Astrocyte of the cerebellum (primary cell): ENCODE data around the gene YIPF2.
"Not testable (repeated sequence)": the region's sequence is repeated elsewhere in the genome, so short reads cannot be mapped to it uniquely, and the experiment has no call there.

Experiments used
- DNase-seq: peaks from one replicate; pipeline ENCODE4 v3.0.0-alpha.2; 2011; ENCODE audit warnings: low read depth
- H3K4me3 ChIP-seq: 2 replicates; pipeline ENCODE4 v1.5.1; 2011; ENCODE audit warnings: mild to moderate bottlenecking, low read depth, low read length, moderate library complexity
- CTCF ChIP-seq: IDR thresholded peaks from 2 replicates; pipeline ENCODE4 v1.5.1; 2012; ENCODE audit warnings: low read length, low read depth, moderate library complexity, mild to moderate bottlenecking; ENCODE audit errors: missing control alignments
- in situ Hi-C: cut with HindIII; loops from 2 replicates; pipeline ENCODE4 v1.10.0; 2017; ENCODE audit warnings: low sequenced_read_pairs

The YIPF2 gene

DNA sequence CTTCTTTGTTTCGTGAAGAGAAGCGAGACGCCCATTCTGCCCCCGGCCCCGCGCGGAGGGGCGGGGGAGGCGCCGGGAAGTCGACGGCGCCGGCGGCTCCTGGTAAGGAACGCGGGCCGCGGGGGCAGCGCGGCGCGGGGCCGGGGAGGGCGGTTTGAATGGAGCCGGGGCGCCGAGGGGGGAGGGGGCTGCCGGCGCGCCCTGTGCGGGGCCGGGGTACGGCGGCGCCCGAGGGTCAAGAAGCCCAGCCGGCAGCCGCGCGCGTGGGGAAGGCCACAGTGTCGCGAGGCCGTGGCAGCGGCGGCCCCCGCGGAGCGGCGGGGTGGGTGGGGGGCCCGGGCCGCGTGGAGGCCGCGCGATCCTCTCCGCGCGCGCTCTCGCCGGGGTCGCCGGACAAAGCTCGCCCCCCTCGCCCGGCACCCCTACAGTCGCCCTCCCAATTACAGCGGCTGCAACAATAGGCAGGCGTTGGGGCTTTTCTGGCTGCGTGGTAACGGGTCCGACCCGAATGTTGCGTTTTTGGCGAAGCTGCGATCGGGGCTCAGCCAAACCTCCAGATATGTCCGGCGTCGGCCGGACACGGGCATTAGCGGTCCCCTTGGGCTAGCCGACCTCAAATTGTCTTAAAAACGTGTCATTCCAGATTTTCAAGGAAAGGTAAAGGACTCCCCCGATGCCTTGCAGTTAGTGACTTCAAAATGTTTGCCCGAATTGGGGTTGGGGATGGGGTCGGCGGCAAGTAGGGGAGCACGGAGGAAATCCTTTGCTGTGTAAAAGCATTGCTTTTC, 32.8 kb upstream of the YIPF2 start:
- TF ChIP-seq CTCF = no peak
- in situ Hi-C loops = loop anchor here (5.0 to 10.0 kb wide), 2 partner anchors 64 to 101 kb away; no protein-coding TSS in a partner anchor
- peak overlapping the region; percentile 87 for H3K4me3 ChIP-seq
- no peak for DNase-seq

- no peak for TF ChIP-seq CTCF
- peak; percentile 92 for DNase-seq
- in situ Hi-C loops = loop anchor here (5.0 to 10.0 kb wide), 2 partner anchors 64 to 102 kb away; no protein-coding TSS in a partner anchor
- H3K4me3 ChIP-seq = peak within 1 kb of the TSS; percentile 87
These were observed 32.1 kb upstream of the YIPF2 start, which contains the start of gene SMARCA4 for GRCh38 chr19:10960314-10961072. TSS of gene SMARCA4 (plus strand) at chr19:10961030. CDS start at chr19:10984152, 23,122 bp downstream.

GRCh38 chr19:10959277-10959968, 31.0 kb upstream of the YIPF2 start:
- in situ Hi-C loops, DNase-seq: not testable (repeated sequence)
- peak overlapping the region; percentile 69 for H3K4me3 ChIP-seq

DNA sequence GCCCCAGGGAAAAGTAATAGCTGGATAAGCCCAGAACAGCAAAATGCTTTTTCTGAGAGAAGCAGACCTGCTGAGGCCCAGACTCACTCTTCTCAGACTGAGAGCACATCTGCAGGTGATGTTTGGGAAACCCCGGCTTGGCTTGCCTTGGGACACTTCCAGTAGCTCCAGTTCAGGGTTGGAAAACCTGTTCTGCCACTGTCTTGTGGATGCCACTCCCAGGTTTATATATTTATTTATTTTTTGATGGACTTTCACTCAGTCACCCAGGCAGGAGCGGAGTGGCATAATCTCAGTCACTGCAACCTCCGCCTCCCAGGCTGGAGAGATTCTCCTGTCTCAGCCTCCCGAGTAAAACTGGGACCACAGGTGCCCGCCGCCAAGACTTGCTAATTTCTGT, 24.4 kb upstream of the YIPF2 start:
- no peak for TF ChIP-seq CTCF
- H3K4me3 ChIP-seq = no peak overlapping the region
- in situ Hi-C loops = no loop called here
- no peak for DNase-seq

GRCh38 chr19:10946958-10947657, 18.7 kb upstream of the YIPF2 start:
- DNase-seq = peak; percentile 62
- no peak overlapping the region for H3K4me3 ChIP-seq
- in situ Hi-C loops = no loop called here
- TF ChIP-seq CTCF = no peak

GRCh38 chr19:10945264-10945663, 16.8 kb upstream of the YIPF2 start:
- no peak overlapping the region for H3K4me3 ChIP-seq
- DNase-seq = no peak
- in situ Hi-C loops = no loop called here
- no peak for TF ChIP-seq CTCF

DNA sequence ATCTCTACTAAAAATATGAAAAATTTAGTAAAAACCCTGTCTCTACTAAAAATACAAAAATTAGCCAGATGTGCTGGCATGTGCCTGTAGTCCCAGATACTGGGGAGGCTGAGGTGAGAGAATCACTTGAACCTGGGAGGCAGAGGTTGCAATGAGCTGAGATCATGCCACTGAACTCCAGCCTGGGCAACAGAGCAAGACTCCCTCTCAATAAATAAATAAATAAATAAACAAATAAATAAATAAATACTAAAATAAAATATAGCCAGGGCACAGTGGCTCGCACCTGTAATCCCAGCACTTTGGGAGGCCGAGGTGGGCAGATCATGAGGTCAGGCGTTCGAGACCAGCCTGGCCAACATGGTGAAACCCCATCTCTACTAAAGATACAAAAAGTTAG, 15.0 kb upstream of the YIPF2 start:
- in situ Hi-C loops, DNase-seq, H3K4me3 ChIP-seq: not testable (repeated sequence)

- in situ Hi-C loops, DNase-seq, H3K4me3 ChIP-seq: not testable (repeated sequence)
These were observed 13.2 kb upstream of the YIPF2 start for GRCh38 chr19:10941649-10942048.
